HFFc6 (cell line): ENCODE measurements around the gene ARIH2. TPM values are rescaled to one million over a fixed set of nuclear protein-coding genes. Genes with fewer than 3 reads are reported as not detected.

ENCODE experiments used
- DNase-seq: peaks from one replicate; pipeline ENCODE4 v3.0.0-alpha.2; 2018
- H3K27ac Mint-ChIP-seq: 2 replicates; pipeline ENCODE4 v1.8.0; 2020; ENCODE audit warnings: mild to moderate bottlenecking, mixed read lengths
- H3K27me3 Mint-ChIP-seq: 2 replicates; pipeline ENCODE4 v1.8.0; 2021; ENCODE audit warnings: mild to moderate bottlenecking, moderate library complexity, mixed read lengths; ENCODE audit not compliant: insufficient read depth
- H3K36me3 Mint-ChIP-seq: 2 replicates; pipeline ENCODE4 v1.8.0; 2021; ENCODE audit warnings: low read depth, mixed read lengths
- H3K4me1 Mint-ChIP-seq: 2 replicates; pipeline ENCODE4 v1.8.0; 2020; ENCODE audit warnings: low read depth, mixed read lengths
- H3K4me3 Mint-ChIP-seq: 2 replicates; pipeline ENCODE4 v1.8.0; 2020; ENCODE audit warnings: mild to moderate bottlenecking, moderate library complexity, mixed read lengths
- H3K9me3 Mint-ChIP-seq: 2 replicates; pipeline ENCODE4 v1.8.0; 2020; ENCODE audit warnings: mild to moderate bottlenecking, mixed read lengths
- total RNA-seq, 6 experiments: library from RNA; stranded (reverse); fragmentation: NEBNext Ultra II Directional; extraction: Animal tissue kit (Norgen Biotek cat#: 25700); gene quantifications; 2 replicates in 1 of 6; 3 replicates in 5 of 6; pipeline ENCODE4 v1.2.3, GENCODE V29; 2021
- TF ChIP-seq, protein P1 (sequence below): fragments of 200-600 bp; sonication (generic); IDR thresholded peaks from 2 replicates; pipeline ENCODE4 v1.5.0; 2021; ENCODE audit warnings: antibody characterized with exemption, mild to moderate bottlenecking

ARIH2 gene
- total RNA-seq, 6 experiments from 2014 or later: 60.0 to 71.6 (median 68.3) TPM

DNA sequence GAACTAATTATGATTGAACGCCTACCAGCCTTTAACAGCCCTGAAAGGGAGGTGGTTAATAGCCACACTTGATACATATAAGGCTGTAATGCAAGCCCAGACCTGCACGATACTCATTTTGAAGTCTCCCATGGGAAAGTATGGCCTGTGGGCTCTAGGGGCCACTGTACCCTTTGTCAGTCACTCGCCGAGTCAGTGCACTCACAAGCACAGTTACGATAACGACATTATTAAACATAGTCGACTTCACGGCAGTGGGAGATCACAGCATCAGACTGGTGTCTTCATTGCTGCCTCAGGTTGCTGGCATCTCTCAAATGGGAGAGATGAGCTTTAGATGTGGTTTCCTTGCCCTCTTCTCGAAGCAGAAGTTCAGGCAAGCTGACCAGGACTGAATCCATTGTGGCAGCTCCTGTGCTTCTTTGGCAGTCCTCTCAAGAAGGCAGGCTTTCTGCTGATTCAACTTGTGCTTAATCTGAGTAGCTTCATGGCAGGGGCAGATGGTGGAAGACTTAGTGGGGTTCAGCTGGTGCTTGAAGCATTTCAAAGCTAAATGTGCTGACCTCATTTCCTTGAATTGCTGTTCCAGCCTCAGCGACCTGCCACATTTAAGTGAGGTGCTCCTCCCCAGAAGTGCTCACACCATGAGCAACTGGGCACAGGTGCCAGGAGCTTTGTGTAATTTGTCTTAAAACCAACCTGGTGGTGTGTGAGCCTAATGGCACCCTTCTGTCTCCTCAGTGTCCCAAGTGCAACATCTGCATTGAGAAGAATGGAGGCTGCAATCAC is 55.6 kb downstream of the ARIH2 start:
- Mint-ChIP-seq H3K4me1 (no peaks in the 10 kb centered on the region), H3K4me3 (no peak overlapping the region), H3K27me3 (no peaks in the 10 kb centered on the region; the same call in 1 of the 2 replicates), H3K9me3 (no peaks in the 10 kb centered on the region), H3K27ac (no peak overlapping the region), H3K36me3 (peaks cover 32% of the 10 kb centered on the region)
- no peak for DNase-seq
- TF ChIP-seq, protein P1, sequence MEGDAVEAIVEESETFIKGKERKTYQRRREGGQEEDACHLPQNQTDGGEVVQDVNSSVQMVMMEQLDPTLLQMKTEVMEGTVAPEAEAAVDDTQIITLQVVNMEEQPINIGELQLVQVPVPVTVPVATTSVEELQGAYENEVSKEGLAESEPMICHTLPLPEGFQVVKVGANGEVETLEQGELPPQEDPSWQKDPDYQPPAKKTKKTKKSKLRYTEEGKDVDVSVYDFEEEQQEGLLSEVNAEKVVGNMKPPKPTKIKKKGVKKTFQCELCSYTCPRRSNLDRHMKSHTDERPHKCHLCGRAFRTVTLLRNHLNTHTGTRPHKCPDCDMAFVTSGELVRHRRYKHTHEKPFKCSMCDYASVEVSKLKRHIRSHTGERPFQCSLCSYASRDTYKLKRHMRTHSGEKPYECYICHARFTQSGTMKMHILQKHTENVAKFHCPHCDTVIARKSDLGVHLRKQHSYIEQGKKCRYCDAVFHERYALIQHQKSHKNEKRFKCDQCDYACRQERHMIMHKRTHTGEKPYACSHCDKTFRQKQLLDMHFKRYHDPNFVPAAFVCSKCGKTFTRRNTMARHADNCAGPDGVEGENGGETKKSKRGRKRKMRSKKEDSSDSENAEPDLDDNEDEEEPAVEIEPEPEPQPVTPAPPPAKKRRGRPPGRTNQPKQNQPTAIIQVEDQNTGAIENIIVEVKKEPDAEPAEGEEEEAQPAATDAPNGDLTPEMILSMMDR: no peak

DNA sequence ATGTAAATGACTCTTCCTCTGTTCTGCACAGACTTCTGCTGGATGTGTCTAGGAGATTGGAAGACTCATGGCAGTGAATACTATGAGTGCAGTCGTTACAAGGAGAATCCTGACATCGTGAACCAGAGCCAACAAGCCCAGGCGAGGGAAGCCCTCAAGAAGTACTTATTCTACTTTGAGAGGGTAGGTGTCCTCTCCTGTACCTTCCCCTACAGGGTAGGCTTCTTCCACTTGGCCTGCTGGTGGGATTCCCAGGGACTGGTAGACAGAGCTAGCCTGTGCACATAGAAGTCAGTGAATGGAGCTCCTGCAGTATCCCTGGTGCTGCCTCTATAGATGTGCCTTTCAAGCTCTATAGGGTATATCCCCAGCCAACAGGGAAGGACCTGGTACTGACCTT is 60.8 kb downstream of the ARIH2 start:
- TF ChIP-seq, protein P1: no peak
- Mint-ChIP-seq H3K4me3 (no peak overlapping the region), H3K27ac (no peak overlapping the region), H3K27me3 (no peaks in the 10 kb centered on the region; the same call in none of the 2 replicates), H3K36me3 (peaks cover 10% of the 10 kb centered on the region), H3K4me1 (peaks cover 5% of the 10 kb centered on the region; the same call in 1 of the 2 replicates), H3K9me3 (no peaks in the 10 kb centered on the region)
- DNase-seq: no peak

DNA sequence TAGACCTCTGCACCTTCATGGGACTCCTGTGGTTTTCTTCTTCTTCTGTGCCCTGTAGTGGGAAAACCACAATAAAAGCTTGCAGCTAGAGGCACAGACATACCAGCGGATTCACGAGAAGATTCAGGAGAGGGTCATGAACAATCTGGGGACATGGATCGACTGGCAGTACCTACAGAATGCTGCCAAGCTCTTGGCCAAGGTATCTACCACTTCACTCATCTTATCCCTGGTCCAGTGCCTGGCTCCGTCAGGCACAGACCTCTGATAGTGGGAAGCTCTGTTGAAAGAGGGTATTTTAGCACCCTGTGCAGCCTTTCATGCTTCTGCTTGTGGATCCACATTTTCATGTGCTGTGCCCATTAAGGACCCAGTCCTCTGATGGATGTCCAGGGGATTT is 61.7 kb downstream of the ARIH2 start:
- no peaks in the 10 kb centered on the region for H3K9me3 Mint-ChIP-seq
- no peak overlapping the region for H3K27ac Mint-ChIP-seq
- peaks cover 1% of the 10 kb centered on the region for H3K36me3 Mint-ChIP-seq
- no peak overlapping the region for H3K4me3 Mint-ChIP-seq
- peaks cover 9% of the 10 kb centered on the region; the same call in 1 of the 2 replicates for H3K4me1 Mint-ChIP-seq
- TF ChIP-seq, protein P1: no peak
- DNase-seq: no peak
- no peaks in the 10 kb centered on the region; the same call in none of the 2 replicates for H3K27me3 Mint-ChIP-seq

DNA sequence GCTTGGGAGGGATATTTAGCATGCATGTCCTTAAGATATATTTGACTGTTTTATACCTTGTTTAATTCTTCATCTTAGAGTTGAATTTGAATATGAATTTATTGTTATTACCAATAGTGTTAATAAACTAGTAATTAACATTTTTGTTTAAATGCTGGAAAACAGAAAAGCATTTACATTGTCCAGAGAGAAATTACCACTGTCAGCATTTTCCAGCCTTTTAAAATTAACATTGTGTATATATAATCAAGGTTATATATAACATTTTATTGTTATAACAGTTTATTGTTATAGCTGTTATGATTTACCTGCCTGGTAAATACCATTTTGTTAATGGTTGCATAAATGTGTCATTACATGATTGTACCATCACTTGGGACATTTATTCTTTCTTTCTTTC is 63.4 kb downstream of the ARIH2 start:
- H3K27ac Mint-ChIP-seq: no peak overlapping the region
- peaks cover 9% of the 10 kb centered on the region; the same call in 1 of the 2 replicates for H3K4me1 Mint-ChIP-seq
- H3K4me3 Mint-ChIP-seq: no peak overlapping the region
- peaks cover 4% of the 10 kb centered on the region for H3K27me3 Mint-ChIP-seq
- no peak for DNase-seq
- no peaks in the 10 kb centered on the region for H3K9me3 Mint-ChIP-seq
- H3K36me3 Mint-ChIP-seq: no peaks in the 10 kb centered on the region
- TF ChIP-seq, protein P1: no peak

DNA sequence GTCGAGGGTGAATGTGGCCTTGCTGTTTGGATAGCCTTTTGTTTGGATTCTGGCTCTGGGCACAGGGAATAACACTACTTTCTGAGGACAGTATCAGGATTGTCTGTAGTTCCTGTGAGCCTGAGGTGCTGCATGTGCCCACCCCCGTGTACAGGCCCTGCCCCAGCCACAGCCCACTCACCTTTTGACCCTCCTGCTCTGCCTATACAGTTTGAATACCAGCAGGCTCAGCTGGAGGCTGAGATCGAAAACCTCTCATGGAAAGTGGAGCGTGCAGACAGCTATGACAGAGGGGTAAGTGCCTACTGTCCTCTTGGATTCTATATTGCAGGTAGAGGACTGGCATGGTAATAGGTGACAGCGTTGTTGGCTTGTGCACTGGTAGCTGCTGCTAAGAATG is 64.0 kb downstream of the ARIH2 start:
- Mint-ChIP-seq H3K27me3 (peaks cover 4% of the 10 kb centered on the region), H3K4me3 (no peak overlapping the region), H3K27ac (no peak overlapping the region), H3K36me3 (no peaks in the 10 kb centered on the region), H3K9me3 (no peaks in the 10 kb centered on the region), H3K4me1 (peaks cover 10% of the 10 kb centered on the region)
- TF ChIP-seq, protein P1: no peak
- no peak for DNase-seq
